ELR (cell line): ENCODE data around the gene ATP8B2.
"Not testable (repeated sequence)": the region's sequence is repeated elsewhere in the genome, so short reads cannot be mapped to it uniquely, and the experiment has no call there.

Source experiments
- DNase-seq: peaks from one replicate; pipeline ENCODE4 v3.0.0-alpha.2; 2015; ENCODE audit warnings: low read depth

The ATP8B2 gene

DNA sequence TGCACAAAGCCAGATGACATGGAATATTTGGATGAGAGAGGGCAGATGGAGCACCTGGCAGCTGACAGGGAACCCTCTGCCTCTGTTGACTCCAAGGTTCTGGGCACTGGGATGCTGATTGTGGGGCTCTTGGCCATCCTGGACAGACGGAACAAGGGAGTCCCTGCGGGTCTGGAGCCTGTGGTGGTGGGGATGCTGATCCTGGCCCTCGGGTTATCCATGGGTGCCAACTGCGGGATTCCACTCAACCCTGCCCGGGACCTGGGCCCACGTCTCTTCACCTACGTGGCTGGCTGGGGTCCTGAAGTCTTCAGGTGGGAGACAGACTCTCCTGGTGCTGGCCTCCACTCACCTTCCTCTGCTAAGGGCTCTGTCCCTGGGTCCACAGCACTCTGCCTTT lies 1.8 kb upstream of the ATP8B2 start:
- no peak for DNase-seq

DNA sequence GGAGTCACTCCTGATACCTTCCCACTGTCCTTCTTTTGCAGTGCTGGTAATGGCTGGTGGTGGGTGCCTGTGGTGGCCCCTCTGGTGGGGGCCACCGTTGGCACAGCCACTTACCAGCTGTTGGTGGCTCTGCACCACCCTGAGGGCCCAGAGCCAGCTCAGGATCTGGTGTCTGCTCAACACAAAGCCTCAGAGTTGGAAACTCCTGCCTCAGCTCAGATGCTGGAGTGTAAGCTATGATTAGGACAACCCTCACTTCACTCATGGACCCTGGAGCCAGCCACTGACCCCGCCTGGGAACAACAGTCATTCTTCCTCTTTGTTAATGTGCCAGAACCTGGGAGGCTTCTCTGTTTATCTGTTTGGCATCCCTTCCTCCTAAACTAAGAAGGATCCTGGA lies 1.1 kb upstream of the ATP8B2 start:
- no peak for DNase-seq

DNA sequence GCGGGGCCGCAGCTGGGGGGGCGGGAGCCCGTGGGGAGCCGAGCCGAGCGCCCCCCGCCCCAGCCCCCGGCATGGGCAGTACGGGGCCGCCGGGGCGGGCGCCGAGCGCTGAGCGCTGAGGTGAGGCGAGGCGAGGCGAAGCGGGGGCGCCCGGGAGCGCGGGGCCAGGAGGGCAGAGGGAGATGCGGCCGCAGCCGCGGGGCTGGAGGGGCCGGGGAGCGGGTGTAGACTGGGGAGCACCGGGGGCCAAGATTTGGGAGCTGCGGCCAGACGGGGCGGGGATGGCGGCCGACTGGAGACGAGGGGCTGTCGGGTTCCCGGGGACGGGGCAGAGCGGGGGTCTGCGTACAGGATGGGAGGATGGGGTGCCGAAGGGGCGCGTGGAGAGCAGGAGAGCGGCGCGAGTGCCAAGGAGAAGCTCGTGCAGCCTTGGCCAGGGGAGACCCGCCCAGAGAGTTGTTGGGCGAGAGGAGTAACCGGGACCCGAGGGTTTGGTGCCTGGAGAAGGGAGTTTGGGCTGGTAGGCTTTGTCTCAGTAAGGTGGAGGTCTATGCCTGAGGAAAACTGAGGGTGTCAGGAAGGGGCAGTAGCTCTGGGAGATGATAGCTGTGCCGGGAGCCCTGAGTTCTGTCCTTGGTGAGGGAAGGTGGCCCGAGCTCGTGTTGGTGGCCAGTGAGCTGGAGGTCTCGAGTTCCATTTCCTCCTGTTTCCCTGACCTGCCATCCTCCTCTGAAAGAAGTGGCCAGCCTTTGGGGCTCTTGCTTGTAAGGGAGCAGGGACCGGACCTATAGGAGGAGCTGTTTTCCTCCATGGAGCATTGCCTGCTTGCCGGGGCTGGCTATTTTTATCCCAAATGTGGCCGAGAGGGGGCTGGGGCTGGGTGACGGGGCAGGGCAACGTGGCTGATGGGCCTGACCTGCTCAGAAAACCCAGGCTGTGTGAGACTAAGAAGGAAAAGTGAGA lies 539 bp downstream of the ATP8B2 start:
- peak; percentile 92 for DNase-seq

DNA sequence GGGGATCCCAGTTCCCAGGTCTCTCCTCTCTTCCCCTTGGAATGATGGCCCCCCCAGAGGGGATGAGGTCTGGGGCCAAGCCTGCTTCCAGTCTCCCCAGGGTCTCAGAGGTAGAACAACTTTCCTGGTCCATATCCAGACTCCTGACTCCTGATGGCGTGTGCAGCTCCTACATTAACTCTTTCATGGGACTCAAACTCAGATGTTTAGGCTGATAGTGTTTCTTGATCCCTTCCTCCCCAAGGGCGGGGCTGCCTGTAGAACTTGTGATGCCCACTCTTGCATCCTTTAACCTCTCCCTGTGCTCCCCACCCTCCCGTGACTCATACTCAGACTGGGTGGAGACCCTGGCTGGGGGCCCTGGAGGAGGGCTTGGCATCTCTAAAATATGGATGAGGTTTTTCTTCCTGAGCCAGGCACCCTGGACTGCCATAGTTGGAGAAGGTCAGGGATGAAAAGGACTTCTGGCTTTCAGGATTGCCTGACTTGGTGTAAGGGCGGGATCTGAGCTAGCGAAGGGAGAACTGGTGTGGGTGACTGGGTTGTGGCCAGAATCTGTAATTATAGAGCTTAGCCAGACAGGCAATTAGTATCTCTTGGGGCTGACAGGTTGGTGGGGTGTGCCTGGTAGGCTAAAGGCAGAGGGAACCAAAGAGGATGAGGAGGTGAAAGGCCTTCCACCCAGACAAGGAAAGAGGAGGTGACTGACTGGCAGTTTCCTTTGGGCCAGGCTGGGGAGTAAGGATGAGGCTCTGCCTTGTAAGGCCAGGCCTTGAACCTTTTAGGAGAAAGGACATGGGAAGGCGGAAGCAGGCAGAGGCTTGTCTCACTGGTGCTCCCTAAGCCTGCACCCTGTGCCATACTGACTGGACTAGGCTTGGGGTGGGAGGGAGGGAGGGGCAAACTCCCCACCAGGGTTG lies 1.5 kb downstream of the ATP8B2 start:
- DNase-seq, result peak; percentile 51

DNA sequence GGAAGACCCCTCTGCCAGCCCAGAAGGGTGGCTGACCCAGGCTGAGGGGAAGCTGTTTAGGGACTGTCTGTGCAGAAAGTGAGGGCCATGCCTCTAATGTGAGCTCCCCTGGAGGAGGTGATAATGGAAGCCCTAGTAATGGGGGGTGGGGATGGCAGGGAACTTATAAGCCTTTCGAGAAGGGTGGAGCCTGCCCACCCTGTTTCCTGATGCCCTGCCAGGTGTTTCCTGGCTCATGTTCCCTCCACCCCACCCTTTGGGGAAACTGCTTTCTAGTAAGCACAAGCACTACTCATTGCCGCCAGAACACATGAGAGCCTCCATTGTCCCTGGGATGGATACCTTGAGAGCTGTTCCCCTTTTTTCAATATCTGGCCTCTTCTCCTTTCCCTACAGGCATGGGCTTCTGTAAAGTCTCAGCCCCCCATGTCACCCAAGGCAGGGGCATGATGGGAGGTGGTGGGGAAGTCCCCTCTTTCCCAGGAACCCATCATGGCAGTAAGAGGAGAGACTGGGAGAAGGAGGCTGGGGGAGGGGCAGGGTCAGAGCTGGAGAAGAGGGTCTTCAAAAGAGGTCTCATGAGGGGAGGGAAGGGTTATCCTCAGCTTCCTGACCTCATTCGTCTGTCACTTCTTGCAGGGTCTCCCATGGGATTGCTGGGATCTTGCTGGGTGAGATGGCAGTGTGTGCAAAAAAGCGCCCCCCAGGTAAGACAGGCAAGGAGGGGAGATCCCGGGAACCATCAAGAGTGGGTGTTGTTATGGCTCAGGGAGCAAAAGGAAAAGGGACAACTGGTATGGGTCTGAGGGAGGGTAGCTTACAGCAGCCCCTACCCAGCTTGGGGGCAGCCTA lies 2.4 kb downstream of the ATP8B2 start:
- DNase-seq, result no peak

DNA sequence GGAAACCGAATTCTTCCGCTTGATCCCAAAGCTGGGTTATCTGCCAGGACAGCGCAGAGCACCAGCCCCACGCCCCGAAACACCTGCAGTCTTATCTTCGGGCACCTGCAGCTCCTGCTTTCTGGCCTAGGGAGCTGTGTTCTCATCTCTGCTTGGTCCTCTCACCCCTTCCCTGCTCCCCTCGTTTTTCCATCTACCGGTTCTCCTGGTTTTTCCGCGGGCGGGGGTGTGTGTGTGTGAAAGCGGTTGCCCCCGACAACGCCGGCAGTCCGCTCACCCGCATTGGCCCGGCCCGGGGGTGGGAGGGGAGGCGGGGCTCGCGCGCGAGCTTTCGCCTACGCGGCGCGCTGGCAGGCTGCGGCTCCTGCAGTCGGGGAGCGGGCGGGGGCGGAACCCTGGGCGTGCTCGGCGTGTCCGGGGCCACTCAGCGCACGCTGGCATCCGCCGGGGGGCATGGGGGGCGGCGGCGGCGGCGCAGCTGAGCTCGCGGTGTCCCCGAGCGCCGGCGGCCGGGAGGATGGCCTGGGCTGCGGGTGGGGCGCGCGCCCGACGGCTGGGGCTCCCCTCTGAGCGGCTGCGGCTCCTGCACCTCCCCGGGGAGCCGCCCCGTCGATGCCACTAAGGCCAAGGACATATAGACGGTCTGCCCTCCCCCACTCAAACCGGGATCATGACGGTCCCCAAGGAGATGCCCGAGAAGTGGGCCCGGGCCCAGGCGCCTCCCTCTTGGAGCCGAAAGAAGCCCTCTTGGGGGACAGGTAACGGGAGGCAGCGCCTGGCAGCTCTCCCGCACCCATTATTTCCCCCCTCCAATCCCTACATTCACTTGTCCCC lies 3.2 kb downstream of the ATP8B2 start:
- peak; percentile 79 for DNase-seq

DNA sequence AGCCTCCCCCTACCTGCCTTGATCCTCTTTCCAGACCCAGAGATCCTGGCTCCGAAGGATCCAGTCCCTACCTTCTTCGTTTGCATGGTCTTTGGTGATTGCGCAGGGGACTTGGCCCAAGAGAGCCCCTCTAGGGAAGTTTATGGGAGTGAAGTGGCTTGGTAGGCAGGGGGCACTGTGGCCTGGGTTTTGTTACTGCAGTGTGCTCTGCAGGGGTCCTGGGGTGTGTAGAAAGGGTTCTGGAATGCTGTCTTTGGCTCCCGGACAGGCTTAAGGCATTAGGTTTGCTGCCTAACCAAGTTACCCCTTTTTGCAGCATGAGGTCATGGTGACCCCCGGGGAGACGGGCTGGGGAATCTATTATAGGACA lies 3.8 kb downstream of the ATP8B2 start:
- no peak for DNase-seq

GRCh38 chr1:154329551-154330131 lies 4.3 kb downstream of the ATP8B2 start:
- no peak for DNase-seq

DNA sequence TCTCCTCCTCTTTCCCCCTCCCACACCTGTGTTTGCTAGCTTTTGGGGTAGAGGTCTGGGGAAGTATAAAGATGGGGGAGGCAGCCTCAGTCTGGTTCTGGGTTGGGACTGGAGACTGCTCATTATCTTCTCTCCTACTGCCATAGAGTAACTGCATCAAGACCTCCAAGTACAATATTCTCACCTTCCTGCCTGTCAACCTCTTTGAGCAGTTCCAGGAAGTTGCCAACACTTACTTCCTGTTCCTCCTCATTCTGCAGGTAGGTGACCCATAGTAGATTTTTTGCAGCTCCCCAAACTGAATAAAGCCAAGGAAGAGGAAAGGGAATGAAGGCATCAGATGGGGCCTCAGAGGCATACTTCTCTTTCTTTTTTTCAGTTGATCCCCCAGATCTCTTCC lies 5.3 kb downstream of the ATP8B2 start:
- no peak for DNase-seq

DNA sequence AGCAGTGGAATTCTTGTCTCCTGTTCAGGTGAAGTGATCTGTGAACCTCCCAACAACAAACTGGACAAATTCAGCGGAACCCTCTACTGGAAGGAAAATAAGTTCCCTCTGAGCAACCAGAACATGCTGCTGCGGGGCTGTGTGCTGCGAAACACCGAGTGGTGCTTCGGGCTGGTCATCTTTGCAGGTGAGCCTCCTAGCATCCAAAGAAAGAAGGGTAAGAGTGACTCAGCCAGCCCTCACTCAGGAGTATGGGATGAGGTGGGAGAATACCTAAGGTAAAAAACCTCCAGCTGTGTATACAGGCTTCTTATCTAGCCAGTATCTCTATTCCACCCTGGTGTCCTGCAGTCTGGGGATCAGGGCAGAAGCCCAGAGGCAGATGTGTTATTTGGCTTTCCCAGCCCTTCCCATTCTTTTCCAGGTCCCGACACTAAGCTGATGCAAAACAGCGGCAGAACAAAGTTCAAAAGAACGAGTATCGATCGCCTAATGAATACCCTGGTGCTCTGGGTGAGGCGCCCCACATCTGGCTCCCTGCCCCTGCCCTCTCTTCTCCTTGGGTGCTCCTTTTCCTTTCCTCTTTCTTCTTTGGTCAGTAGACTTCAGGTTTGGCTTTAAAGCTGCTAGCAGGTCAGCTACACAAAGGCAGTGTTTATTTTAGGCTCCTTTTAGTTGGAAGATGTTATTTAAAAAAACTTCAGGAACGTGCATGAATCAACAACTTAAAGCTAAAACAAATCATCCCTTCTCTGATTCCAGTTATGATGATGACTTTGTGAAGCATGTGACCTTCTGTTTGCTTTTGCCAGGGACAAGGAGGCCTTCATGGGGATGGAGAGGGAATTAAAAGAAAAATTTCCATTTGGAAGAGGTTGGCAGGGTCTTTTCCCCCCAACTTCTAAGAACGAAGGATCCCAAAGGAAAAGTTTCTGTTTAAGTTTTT lies 9.0 kb downstream of the ATP8B2 start:
- no peak for DNase-seq

DNA sequence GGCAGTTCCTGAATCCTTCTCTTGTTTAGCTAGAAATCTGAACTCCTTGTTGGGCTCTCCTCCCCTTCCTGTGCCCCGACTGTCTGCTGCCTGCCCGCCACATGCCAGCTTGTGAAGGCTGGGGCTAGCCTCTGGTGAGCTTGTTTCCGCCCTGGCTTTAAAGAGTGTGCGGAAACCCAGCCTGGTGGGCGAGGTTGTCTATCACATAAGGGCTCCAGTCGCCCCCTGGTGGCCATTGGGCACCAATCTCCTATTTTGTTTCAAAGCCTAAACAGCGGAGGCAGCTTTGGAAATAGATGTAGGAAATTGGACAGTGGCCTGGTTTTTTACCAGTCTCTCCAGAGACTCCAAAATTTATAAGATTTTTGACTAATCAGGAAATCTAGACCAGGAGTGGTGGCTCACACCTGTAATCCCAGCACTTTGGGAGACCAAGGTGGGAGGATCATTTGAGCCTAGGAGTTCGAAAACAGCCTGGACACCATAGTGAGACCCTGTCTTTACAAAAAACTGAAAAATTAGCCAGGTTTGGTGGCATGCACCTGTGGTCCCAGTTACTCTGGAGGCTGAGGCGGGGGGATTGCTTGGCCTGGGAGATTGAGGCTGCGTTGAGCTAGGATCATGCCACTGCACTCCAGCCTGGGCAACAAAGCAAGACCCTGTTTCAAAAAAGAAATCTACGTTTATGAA lies 9.8 kb downstream of the ATP8B2 start:
- peak; percentile 88 for DNase-seq

DNA sequence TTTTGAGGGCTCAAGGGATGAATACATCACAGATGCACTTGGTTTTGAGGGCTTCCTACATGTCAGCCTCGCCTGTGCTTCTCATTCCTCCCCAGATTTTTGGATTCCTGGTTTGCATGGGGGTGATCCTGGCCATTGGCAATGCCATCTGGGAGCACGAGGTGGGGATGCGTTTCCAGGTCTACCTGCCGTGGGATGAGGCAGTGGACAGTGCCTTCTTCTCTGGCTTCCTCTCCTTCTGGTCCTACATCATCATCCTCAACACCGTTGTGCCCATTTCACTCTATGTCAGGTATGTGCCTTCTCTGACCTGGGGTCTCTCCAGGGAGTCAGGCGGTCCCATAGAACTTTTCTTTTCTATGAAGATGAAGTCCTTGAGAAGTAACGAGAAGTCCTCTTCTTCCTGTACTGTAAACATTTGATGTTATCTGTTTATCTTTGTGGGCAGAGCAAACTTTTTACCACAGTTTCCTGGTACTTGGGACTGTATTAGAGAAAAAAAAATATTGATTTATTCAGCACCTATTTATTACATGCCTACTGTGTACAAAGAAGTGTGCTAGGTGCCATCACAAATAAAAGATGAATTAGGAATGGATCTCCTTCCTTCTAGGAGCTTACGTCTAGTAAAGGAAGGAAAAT lies 12.0 kb downstream of the ATP8B2 start:
- no peak for DNase-seq

GRCh38 chr1:154338875-154339274 lies 13.6 kb downstream of the ATP8B2 start:
- no peak for DNase-seq

DNA sequence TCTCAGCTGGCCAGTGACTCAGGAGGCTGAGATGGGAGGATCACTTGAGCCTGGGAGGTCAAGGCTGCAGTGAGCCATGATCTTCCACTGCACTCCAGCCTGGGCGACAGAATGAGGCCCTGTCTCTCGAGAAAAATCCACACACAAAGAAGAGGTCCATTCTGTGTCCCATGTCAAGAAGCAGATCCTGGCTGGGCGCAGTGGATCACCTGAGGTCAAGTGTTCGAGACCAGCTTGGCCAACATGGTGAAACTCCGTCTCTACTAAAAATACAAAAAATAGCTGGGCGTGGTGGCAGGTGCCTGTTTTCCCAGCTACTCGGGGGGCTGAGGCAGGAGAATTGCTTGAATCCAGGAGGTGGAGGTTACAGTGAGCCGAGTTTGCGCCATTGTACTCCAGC lies 16.0 kb downstream of the ATP8B2 start:
- DNase-seq, result not testable (repeated sequence)

GRCh38 chr1:154342132-154342531 lies 16.8 kb downstream of the ATP8B2 start:
- DNase-seq, result no peak

GRCh38 chr1:154342836-154343472 lies 17.6 kb downstream of the ATP8B2 start:
- DNase-seq, result no peak

DNA sequence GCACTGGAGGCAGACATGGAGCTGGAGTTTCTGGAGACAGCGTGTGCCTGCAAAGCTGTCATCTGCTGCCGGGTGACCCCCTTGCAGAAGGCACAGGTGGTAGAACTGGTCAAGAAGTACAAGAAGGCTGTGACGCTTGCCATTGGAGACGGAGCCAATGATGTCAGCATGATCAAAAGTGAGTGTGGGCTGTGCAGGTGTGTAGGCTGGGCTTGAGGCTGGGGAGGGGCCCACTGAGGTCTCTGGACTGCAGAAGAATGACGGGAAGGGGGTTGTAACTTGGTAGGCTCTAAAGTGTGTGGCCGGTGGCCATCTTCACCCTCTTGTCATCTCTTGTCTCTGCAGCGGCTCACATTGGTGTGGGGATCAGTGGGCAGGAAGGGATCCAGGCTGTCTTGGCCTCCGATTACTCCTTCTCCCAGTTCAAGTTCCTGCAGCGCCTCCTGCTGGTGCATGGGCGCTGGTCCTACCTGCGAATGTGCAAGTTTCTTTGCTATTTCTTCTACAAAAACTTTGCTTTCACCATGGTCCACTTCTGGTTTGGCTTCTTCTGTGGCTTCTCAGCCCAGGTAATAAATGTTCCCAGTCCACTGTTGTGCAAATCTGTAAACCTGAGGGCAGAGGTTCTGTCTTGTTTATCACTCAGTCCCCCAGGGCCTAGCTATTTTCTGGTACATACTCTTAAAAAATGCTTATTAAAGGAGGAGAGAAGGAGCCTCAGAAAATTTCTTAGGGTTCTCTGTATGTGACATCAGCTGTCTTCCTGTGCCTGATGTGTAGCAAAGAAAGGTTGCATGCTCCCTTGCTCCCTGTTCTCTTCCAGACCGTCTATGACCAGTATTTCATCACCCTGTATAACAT lies 19.9 kb downstream of the ATP8B2 start:
- peak; percentile 50 for DNase-seq
